ENCODE data around the gene NAALADL1. TPM values are rescaled to one million over a fixed set of nuclear protein-coding genes. Genes with fewer than 3 reads are reported as not detected.
A peak's percentile ranks its signal among the peaks of the same experiment; 100 is the strongest.

Gene NAALADL1
- total RNA-seq, 1 donor from 2014 or later = 1.6 TPM

GRCh38 chr11:64998690-64999431, 59.5 kb downstream of the NAALADL1 start:
- peaks cover 3% of the 10 kb centered on the region for H3K27me3 Mint-ChIP-seq (ENCODE audit: unreplicated experiment)
- H3K9me3 Mint-ChIP-seq (ENCODE audit: unreplicated experiment) = peaks cover 2% of the 10 kb centered on the region
- H3K4me1 Mint-ChIP-seq (ENCODE audit: low read depth, unreplicated experiment) = no peaks in the 10 kb centered on the region
- H3K4me3 Mint-ChIP-seq (ENCODE audit: unreplicated experiment) = no peak overlapping the region
- DNase-seq = no peak
- H3K27ac Mint-ChIP-seq (ENCODE audit: unreplicated experiment) = no peak overlapping the region
- no peaks in the 10 kb centered on the region for H3K36me3 Mint-ChIP-seq (ENCODE audit: unreplicated experiment)
- no peak for TF ChIP-seq CTCF (IDR thresholded peaks at IDR 0.05; ENCODE audit: partially characterized antibody, unreplicated experiment)

- no peak overlapping the region for H3K27ac Mint-ChIP-seq (ENCODE audit: unreplicated experiment)
- peaks cover 3% of the 10 kb centered on the region for H3K9me3 Mint-ChIP-seq (ENCODE audit: unreplicated experiment)
- no peak for DNase-seq
- peaks cover 3% of the 10 kb centered on the region for H3K27me3 Mint-ChIP-seq (ENCODE audit: unreplicated experiment)
- no peak overlapping the region for H3K4me3 Mint-ChIP-seq (ENCODE audit: unreplicated experiment)
- no peaks in the 10 kb centered on the region for H3K36me3 Mint-ChIP-seq (ENCODE audit: unreplicated experiment)
- H3K4me1 Mint-ChIP-seq (ENCODE audit: low read depth, unreplicated experiment) = no peaks in the 10 kb centered on the region
- TF ChIP-seq CTCF (IDR thresholded peaks at IDR 0.05; ENCODE audit: partially characterized antibody, unreplicated experiment) = no peak
These were observed 60.2 kb downstream of the NAALADL1 start for GRCh38 chr11:64998141-64998540.

DNA sequence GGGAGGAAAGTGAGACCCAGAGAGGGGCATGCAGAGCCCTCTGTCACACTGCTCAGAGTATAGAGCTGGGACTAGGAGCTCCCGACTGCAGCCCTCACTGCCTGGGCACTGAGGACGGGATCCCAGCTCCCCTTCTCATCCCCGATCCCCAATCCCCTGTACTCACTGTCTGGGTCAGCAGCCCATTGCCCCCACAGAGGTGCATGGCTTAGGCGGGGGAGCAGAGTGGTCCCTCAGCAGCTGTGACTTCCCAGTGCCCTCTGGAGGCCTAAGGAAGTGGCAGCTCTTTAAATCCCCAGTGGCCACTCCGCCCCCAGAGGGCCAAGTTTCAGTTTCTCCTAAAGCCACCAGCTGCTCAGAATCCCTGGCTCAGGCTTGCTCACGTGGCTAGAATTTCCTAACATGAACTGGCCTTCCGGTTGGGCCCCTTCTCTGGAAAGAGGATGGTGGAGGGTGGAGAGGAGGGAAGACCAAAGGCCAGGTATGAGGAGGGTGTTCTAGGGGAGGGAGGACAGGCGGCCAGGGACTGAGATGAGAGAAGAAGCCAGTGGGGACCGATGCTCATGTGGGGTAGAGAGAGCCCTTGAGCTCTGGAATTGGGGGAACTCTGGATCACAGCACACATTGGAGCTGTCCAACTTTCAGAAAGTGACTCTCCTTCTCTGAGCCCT, 61.5 kb downstream of the NAALADL1 start, which contains the start of gene BATF2:
TSS of gene BATF2 (minus strand) at position 262 of the 671 bp plus-strand sequence. CDS start at position 205, 57 bp downstream.
- Mint-ChIP-seq H3K27ac (ENCODE audit: unreplicated experiment) (no peak within 1 kb of the TSS), H3K9me3 (ENCODE audit: unreplicated experiment) (peaks cover 3% of the 10 kb centered on the region), H3K36me3 (ENCODE audit: unreplicated experiment) (no peaks in the 10 kb centered on the region), H3K27me3 (ENCODE audit: unreplicated experiment) (peaks cover 3% of the 10 kb centered on the region), H3K4me1 (ENCODE audit: low read depth, unreplicated experiment) (no peaks in the 10 kb centered on the region), H3K4me3 (ENCODE audit: unreplicated experiment) (no peak within 1 kb of the TSS)
- no peak for TF ChIP-seq CTCF (IDR thresholded peaks at IDR 0.05; ENCODE audit: partially characterized antibody, unreplicated experiment)
- DNase-seq = no peak

- Mint-ChIP-seq H3K27ac (ENCODE audit: unreplicated experiment) (no peak overlapping the region), H3K4me1 (ENCODE audit: low read depth, unreplicated experiment) (no peaks in the 10 kb centered on the region), H3K27me3 (ENCODE audit: unreplicated experiment) (peaks cover 3% of the 10 kb centered on the region), H3K36me3 (ENCODE audit: unreplicated experiment) (no peaks in the 10 kb centered on the region), H3K9me3 (ENCODE audit: unreplicated experiment) (peaks cover 3% of the 10 kb centered on the region), H3K4me3 (ENCODE audit: unreplicated experiment) (no peak overlapping the region)
- no peak for DNase-seq
- TF ChIP-seq CTCF (IDR thresholded peaks at IDR 0.05; ENCODE audit: partially characterized antibody, unreplicated experiment) = no peak
These were observed 62.0 kb downstream of the NAALADL1 start for GRCh38 chr11:64996327-64996709.

Small RNA genes lying within 50 kb of the gene (microRNA-seq; reads per million reads assigned to microRNA genes)
- 4.5 reads per million, percentile 30 among the genes with 10 or more reads in this experiment for gene MIR6879 (ENCODE audit: unreplicated experiment)

Other genes starting within 250 kb of the NAALADL1 start
- gene MEN1, start 248.0 kb downstream of the NAALADL1 start, total RNA-seq (ENCODE audit: unreplicated experiment) = 39.7 TPM
- 2.3 TPM for gene CDC42BPG, start 213.9 kb downstream of the NAALADL1 start, total RNA-seq (ENCODE audit: unreplicated experiment)
- 114 TPM for gene EHD1, start 179.9 kb downstream of the NAALADL1 start, total RNA-seq (ENCODE audit: unreplicated experiment)
- 25.9 TPM for gene ATG2A, start 141.3 kb downstream of the NAALADL1 start, total RNA-seq (ENCODE audit: unreplicated experiment)
- 148 TPM for gene PPP2R5B, start 133.9 kb downstream of the NAALADL1 start, total RNA-seq (ENCODE audit: unreplicated experiment)
- gene GPHA2, start 122.7 kb downstream of the NAALADL1 start, total RNA-seq (ENCODE audit: unreplicated experiment) = not detected
- not detected for gene MAJIN, start 86.4 kb downstream of the NAALADL1 start, total RNA-seq (ENCODE audit: unreplicated experiment)
- gene BATF2, start 61.6 kb downstream of the NAALADL1 start, total RNA-seq (ENCODE audit: unreplicated experiment) = not detected
- 68.4 TPM for gene ARL2, start 44.4 kb downstream of the NAALADL1 start, total RNA-seq (ENCODE audit: unreplicated experiment)
- 40.4 TPM for gene SNX15, start 31.1 kb downstream of the NAALADL1 start, total RNA-seq (ENCODE audit: unreplicated experiment)
- 14.4 TPM for gene SAC3D1, start 17.3 kb downstream of the NAALADL1 start, total RNA-seq (ENCODE audit: unreplicated experiment)
- 7.7 TPM for gene CDCA5, start 25.5 kb upstream of the NAALADL1 start, total RNA-seq (ENCODE audit: unreplicated experiment)
- 33.9 TPM for gene ZFPL1, start 25.7 kb upstream of the NAALADL1 start, total RNA-seq (ENCODE audit: unreplicated experiment)
- 105 TPM for gene VPS51, start 37.7 kb upstream of the NAALADL1 start, total RNA-seq (ENCODE audit: unreplicated experiment)
- 241 TPM for gene TM7SF2, start 53.3 kb upstream of the NAALADL1 start, total RNA-seq (ENCODE audit: unreplicated experiment)
- gene ZNHIT2, start 59.1 kb upstream of the NAALADL1 start, total RNA-seq (ENCODE audit: unreplicated experiment) = 4.1 TPM
- 560 TPM for gene FAU, start 63.6 kb upstream of the NAALADL1 start, total RNA-seq (ENCODE audit: unreplicated experiment)
- 32.9 TPM for gene MRPL49, start 63.8 kb upstream of the NAALADL1 start, total RNA-seq (ENCODE audit: unreplicated experiment)
- gene SYVN1, start 76.0 kb upstream of the NAALADL1 start, total RNA-seq (ENCODE audit: unreplicated experiment) = 54.7 TPM
- not detected for gene SPDYC, start 111.7 kb upstream of the NAALADL1 start, total RNA-seq (ENCODE audit: unreplicated experiment)
- 234 TPM for gene CAPN1, start 123.4 kb upstream of the NAALADL1 start, total RNA-seq (ENCODE audit: unreplicated experiment)
- gene POLA2, start 203.4 kb upstream of the NAALADL1 start, total RNA-seq (ENCODE audit: unreplicated experiment) = 8.6 TPM